HepG2 (cell line): Measurements from ENCODE around the gene SERPINF2. TPM values are rescaled to one million over a fixed set of nuclear protein-coding genes. Genes with fewer than 3 reads are reported as not detected.
A peak's percentile ranks its signal among the peaks of the same experiment; 100 is the strongest.

ENCODE experiments used
- AHR ChIP-seq: IDR thresholded peaks from 2 replicates; pipeline ENCODE4 v1.6.1; 2018; ENCODE audit warnings: missing genetic modification reagents, missing compliant biosample characterization
- BCL6 ChIP-seq: IDR thresholded peaks from 2 replicates; pipeline ENCODE4 v1.6.1; 2016; ENCODE audit warnings: missing genetic modification reagents, missing compliant biosample characterization
- BRCA1 ChIP-seq: sonication (generic); formaldehyde crosslinking; IDR thresholded peaks from 2 replicates; pipeline ENCODE4 v1.4.0; 2020; ENCODE audit warnings: missing genetic modification reagents
- DMAP1 ChIP-seq: IDR thresholded peaks from 2 replicates; pipeline ENCODE4 v1.6.1; 2016
- ESRRA ChIP-seq: sonication (generic); formaldehyde crosslinking; IDR thresholded peaks from 2 replicates; pipeline ENCODE4 v1.5.1; 2020; ENCODE audit warnings: mild to moderate bottlenecking, low read depth, missing genetic modification reagents
- GATAD2A ChIP-seq: IDR thresholded peaks from 2 replicates; pipeline ENCODE4 v1.6.1; 2016
- ISL2 ChIP-seq: sonication (generic); formaldehyde crosslinking; IDR thresholded peaks from 2 replicates; pipeline ENCODE4 v1.5.0; 2020; ENCODE audit warnings: missing genetic modification reagents
- ISX ChIP-seq: sonication (generic); formaldehyde crosslinking; conservative IDR thresholded peaks from 2 replicates; pipeline ENCODE4 v1.5.0; 2020; ENCODE audit warnings: missing genetic modification reagents
- KLF13 ChIP-seq: sonication (generic); formaldehyde crosslinking; IDR thresholded peaks from 2 replicates; pipeline ENCODE4 v1.4.0; 2020; ENCODE audit warnings: mild to moderate bottlenecking, missing genetic modification reagents
- MEIS2 ChIP-seq: sonication (generic); formaldehyde crosslinking; IDR thresholded peaks from 2 replicates; pipeline ENCODE4 v1.9.0; 2021; ENCODE audit warnings: mild to moderate bottlenecking, missing genetic modification reagents
- NR3C1 ChIP-seq: sonication (generic); formaldehyde crosslinking; IDR thresholded peaks from 2 replicates; pipeline ENCODE4 v1.4.0; 2020; ENCODE audit warnings: missing genetic modification reagents
- NRL ChIP-seq: sonication (generic); formaldehyde crosslinking; IDR thresholded peaks from 2 replicates; pipeline ENCODE4 v1.5.0; 2020; ENCODE audit warnings: missing genetic modification reagents, mild to moderate bottlenecking, moderate library complexity, borderline replicate concordance
- TCF7L2 ChIP-seq: IDR thresholded peaks from 2 replicates; pipeline ENCODE4 v1.6.1; 2011; ENCODE audit warnings: mild to moderate bottlenecking, low read depth, low read length, moderate library complexity
- ZBTB8A ChIP-seq: sonication (generic); formaldehyde crosslinking; IDR thresholded peaks from 2 replicates; pipeline ENCODE4 v1.4.0; 2020; ENCODE audit warnings: mild to moderate bottlenecking, low read depth, missing genetic modification reagents, borderline replicate concordance
- ZNF17 ChIP-seq: sonication (generic); formaldehyde crosslinking; IDR thresholded peaks from 2 replicates; pipeline ENCODE4 v1.5.0; 2020; ENCODE audit warnings: mild to moderate bottlenecking, missing genetic modification reagents
- ZNF224 ChIP-seq: sonication (generic); formaldehyde crosslinking; IDR thresholded peaks from 2 replicates; pipeline ENCODE4 v1.5.0; 2020; ENCODE audit warnings: mild to moderate bottlenecking, missing genetic modification reagents
- ZNF547 ChIP-seq: sonication (generic); formaldehyde crosslinking; IDR thresholded peaks from 2 replicates; pipeline ENCODE4 v1.5.1; 2020; ENCODE audit warnings: mild to moderate bottlenecking, missing genetic modification reagents
- ZNF7 ChIP-seq: IDR thresholded peaks from 2 replicates; pipeline ENCODE4 v1.6.1; 2016; ENCODE audit warnings: missing biosample characterization, missing genetic modification reagents
- ZSCAN29 ChIP-seq: sonication (generic); formaldehyde crosslinking; conservative IDR thresholded peaks from 2 replicates; pipeline ENCODE4 v1.4.0; 2020; ENCODE audit warnings: mild to moderate bottlenecking, missing genetic modification reagents
- polyA plus RNA-seq, 8 experiments: library from polyadenylated mRNA; depleted of rRNA in 3 of 8; stranded (reverse) in 7 of 8; unstranded in 1 of 8; fragments of >200 nt; fragmentation: Illumina TruSeq in 4 of 8; extraction: Trizol in 4 of 8; gene quantifications; 2 replicates each; pipeline versions ENCODE4 v1.2.1 to v1.2.3, GENCODE V29; 2011 to 2016; ENCODE audit warnings: low read depth in 4 of 8, missing spikeins in 1 of 8, mixed read lengths in 1 of 8; ENCODE audit not compliant: insufficient read depth in 1 of 8
- total RNA-seq, 5 experiments: library from RNA; depleted of rRNA; stranded (reverse); fragments of >200 nt; fragmentation: Illumina TruSeq; extraction: Trizol; gene quantifications; 2 replicates each; pipeline ENCODE4 v1.2.3, GENCODE V29; 2016; ENCODE audit warnings: low read depth in 1 of 5
- TF ChIP-seq, protein P1 (sequence below): sonication (generic); formaldehyde crosslinking; IDR thresholded peaks from 2 replicates; pipeline ENCODE4 v1.8.0; 2022; ENCODE audit warnings: mild to moderate bottlenecking, missing genetic modification reagents, borderline replicate concordance
- TF ChIP-seq, protein P2 (sequence below), 2 experiments: sonication (generic) in 1 of 2; formaldehyde crosslinking in 1 of 2; IDR thresholded peaks; 2 replicates each; pipeline versions ENCODE4 v1.4.0 to v1.6.1; 2016 to 2020; ENCODE audit warnings: borderline replicate concordance in 1 of 2, low read depth in 1 of 2, mild to moderate bottlenecking in 1 of 2, missing genetic modification reagents in 1 of 2
- TF ChIP-seq, protein P3 (sequence below): sonication (generic); formaldehyde crosslinking; IDR thresholded peaks from 2 replicates; pipeline ENCODE4 v1.5.0; 2020; ENCODE audit warnings: mild to moderate bottlenecking, missing genetic modification reagents
- TF ChIP-seq, protein P4 (sequence below): sonication (generic); formaldehyde crosslinking; IDR thresholded peaks from 2 replicates; pipeline ENCODE4 v1.4.0; 2020; ENCODE audit warnings: mild to moderate bottlenecking, low read depth, missing genetic modification reagents

The SERPINF2 gene
- total and polyA plus RNA-seq, 2 of the 13 experiments (the other 11 are each of a cell fraction or from before 2014, with no cell fraction given): 309 to 548 TPM

DNA sequence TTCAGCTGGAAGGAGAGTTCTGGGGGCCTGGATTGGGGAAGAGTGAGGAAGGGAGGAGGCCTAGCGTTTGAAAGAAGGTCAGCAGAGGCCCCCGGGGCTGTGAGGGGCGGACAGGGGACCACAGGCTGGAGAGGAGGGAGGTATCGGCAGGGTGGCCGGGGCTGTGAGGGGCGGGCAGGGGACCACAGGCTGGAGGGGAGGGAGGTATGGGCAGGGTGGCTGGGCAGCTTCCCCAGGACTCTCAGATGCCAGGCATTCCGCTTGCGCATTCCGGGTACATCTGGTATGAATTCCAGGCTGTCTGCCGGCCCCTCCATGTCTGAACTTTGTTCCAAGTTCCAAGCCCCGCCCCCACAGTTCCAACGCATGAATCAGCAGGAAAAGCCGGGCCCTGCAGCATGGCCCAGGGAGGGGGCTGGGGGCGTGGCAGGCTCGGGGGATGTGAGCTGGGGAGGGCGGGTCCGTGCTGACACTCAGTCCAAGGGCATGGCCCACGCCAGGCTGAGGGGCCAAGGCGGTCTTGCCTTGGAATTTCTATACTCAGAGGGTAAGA, 28.2 kb upstream of the SERPINF2 start (continued):
- TF ChIP-seq MEIS2 (CRISPR knock-in tag) (peak; percentile 50; the same call in 1 of the 2 replicates), KLF13 (CRISPR knock-in tag) (no peak), ISX (CRISPR knock-in tag) (no peak), ZBTB8A (CRISPR knock-in tag) (no peak), TCF7L2 (no peak), ESRRA (CRISPR knock-in tag) (no peak), DMAP1 (CRISPR knock-in tag) (peak; percentile 84), AHR (no peak), ZNF547 (CRISPR knock-in tag) (no peak), GATAD2A (peak; percentile 28; the same call in 1 of the 2 replicates), BRCA1 (CRISPR knock-in tag) (no peak), NR3C1 (CRISPR knock-in tag) (no peak), ZNF7 (CRISPR knock-in tag) (no peak), ZNF17 (no peak), BCL6 (CRISPR knock-in tag) (peak; percentile 78), ZSCAN29 (no peak), ZNF224 (no peak), NRL (CRISPR knock-in tag) (no peak), ISL2 (CRISPR knock-in tag) (no peak)
- TF ChIP-seq, protein P1, sequence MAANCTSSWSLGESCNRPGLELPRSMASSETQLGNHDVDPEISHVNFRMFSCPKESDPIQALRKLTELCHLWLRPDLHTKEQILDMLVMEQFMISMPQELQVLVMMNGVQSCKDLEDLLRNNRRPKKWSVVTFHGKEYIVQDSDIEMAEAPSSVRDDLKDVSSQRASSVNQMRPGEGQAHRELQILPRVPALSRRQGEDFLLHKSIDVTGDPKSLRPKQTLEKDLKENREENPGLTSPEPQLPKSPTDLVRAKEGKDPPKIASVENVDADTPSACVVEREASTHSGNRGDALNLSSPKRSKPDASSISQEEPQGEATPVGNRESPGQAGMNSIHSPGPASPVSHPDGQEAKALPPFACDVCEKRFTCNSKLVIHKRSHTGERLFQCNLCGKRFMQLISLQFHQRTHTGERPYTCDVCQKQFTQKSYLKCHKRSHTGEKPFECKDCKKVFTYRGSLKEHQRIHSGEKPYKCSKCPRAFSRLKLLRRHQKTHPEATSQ (CRISPR knock-in tag): no peak
- TF ChIP-seq, protein P2, sequence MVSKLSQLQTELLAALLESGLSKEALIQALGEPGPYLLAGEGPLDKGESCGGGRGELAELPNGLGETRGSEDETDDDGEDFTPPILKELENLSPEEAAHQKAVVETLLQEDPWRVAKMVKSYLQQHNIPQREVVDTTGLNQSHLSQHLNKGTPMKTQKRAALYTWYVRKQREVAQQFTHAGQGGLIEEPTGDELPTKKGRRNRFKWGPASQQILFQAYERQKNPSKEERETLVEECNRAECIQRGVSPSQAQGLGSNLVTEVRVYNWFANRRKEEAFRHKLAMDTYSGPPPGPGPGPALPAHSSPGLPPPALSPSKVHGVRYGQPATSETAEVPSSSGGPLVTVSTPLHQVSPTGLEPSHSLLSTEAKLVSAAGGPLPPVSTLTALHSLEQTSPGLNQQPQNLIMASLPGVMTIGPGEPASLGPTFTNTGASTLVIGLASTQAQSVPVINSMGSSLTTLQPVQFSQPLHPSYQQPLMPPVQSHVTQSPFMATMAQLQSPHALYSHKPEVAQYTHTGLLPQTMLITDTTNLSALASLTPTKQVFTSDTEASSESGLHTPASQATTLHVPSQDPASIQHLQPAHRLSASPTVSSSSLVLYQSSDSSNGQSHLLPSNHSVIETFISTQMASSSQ (IDR thresholded peaks at IDR 0.05; ENCODE audit: low read depth): no peak
- TF ChIP-seq, protein P2 (CRISPR knock-in tag; IDR thresholded peaks at IDR 0.05; ENCODE audit: borderline replicate concordance): peak; percentile 50; the same call in 1 of the 2 replicates
- TF ChIP-seq, protein P3, sequence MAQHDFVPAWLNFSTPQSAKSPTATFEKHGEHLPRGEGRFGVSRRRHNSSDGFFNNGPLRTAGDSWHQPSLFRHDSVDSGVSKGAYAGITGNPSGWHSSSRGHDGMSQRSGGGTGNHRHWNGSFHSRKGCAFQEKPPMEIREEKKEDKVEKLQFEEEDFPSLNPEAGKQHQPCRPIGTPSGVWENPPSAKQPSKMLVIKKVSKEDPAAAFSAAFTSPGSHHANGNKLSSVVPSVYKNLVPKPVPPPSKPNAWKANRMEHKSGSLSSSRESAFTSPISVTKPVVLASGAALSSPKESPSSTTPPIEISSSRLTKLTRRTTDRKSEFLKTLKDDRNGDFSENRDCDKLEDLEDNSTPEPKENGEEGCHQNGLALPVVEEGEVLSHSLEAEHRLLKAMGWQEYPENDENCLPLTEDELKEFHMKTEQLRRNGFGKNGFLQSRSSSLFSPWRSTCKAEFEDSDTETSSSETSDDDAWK: no peak
- TF ChIP-seq, protein P4, sequence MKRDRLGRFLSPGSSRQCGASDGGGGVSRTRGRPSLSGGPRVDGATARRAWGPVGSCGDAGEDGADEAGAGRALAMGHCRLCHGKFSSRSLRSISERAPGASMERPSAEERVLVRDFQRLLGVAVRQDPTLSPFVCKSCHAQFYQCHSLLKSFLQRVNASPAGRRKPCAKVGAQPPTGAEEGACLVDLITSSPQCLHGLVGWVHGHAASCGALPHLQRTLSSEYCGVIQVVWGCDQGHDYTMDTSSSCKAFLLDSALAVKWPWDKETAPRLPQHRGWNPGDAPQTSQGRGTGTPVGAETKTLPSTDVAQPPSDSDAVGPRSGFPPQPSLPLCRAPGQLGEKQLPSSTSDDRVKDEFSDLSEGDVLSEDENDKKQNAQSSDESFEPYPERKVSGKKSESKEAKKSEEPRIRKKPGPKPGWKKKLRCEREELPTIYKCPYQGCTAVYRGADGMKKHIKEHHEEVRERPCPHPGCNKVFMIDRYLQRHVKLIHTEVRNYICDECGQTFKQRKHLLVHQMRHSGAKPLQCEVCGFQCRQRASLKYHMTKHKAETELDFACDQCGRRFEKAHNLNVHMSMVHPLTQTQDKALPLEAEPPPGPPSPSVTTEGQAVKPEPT (CRISPR knock-in tag): no peak
